AG09309 (cell line): ENCODE results near the gene COASY.

Experiments used
- DNase-seq: peaks from one replicate; pipeline ENCODE4 v3.0.0-alpha.2; 2010; ENCODE audit warnings: low read depth
- H3K4me3 ChIP-seq: 2 replicates; pipeline ENCODE4 v1.5.1; 2011; ENCODE audit warnings: mild to moderate bottlenecking, low read depth, low read length, moderate library complexity; ENCODE audit not compliant: control insufficient read depth
- CTCF ChIP-seq: IDR thresholded peaks from 2 replicates; pipeline ENCODE4 v1.5.1; 2011; ENCODE audit warnings: mild to moderate bottlenecking, low read depth, low read length, inconsistent platforms; ENCODE audit not compliant: insufficient read depth, control insufficient read depth; ENCODE audit errors: missing control alignments

Gene COASY

GRCh38 chr17:42560246-42560645, 1.7 kb upstream of the COASY start:
- no peak overlapping the region for H3K4me3 ChIP-seq
- no peak for DNase-seq
- no peak for TF ChIP-seq CTCF

GRCh38 chr17:42562388-42563142, 617 bp downstream of the COASY start:
- DNase-seq: no peak
- no peak for TF ChIP-seq CTCF
- peak overlapping the region; percentile 69 for H3K4me3 ChIP-seq

DNA sequence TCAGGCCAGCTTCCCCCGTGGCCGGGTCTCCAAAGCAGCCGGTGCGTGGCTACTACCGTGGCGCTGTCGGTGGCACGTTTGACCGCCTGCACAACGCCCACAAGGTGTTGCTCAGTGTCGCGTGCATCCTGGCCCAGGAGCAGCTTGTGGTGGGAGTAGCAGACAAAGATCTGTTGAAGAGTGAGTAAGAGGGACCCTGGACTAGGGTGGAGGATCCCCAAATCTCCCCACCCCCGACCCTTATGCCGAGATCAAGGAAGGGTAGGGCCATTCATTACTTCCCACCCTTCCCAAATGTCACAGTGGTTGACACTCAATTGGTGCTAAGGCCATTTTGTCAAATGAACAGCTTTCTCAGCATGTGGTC, 1.2 kb downstream of the COASY start:
- no peak for DNase-seq
- TF ChIP-seq CTCF: no peak
- peak overlapping the region; percentile 69 for H3K4me3 ChIP-seq

- no peak for DNase-seq
- H3K4me3 ChIP-seq: peak overlapping the region; percentile 69; the same call in 1 of the 2 replicates
- no peak for TF ChIP-seq CTCF
These were observed 1.6 kb downstream of the COASY start for GRCh38 chr17:42563543-42563942.

- TF ChIP-seq CTCF: no peak
- H3K4me3 ChIP-seq: no peak overlapping the region
- DNase-seq: no peak
These were observed 2.0 kb downstream of the COASY start for GRCh38 chr17:42563950-42564349.

- no peak for TF ChIP-seq CTCF
- H3K4me3 ChIP-seq: no peak overlapping the region
These were observed 3.0 kb downstream of the COASY start for GRCh38 chr17:42564815-42565522.

More at GRCh38 chr17:42564815-42565522, 3.0 kb downstream of the COASY start:
- no peak for DNase-seq
